COR-L47 (cell line): ENCODE data around the gene NABP2.
A peak's percentile ranks its signal among the peaks of the same experiment; 100 is the strongest.
"Not testable (repeated sequence)": the region's sequence is repeated elsewhere in the genome, so short reads cannot be mapped to it uniquely, and the experiment has no call there.

ENCODE experiments used
- DNase-seq: peaks from one replicate; lab custom pipeline; 2025; lab: John Stamatoyannopoulos, UW

Gene NABP2

DNA sequence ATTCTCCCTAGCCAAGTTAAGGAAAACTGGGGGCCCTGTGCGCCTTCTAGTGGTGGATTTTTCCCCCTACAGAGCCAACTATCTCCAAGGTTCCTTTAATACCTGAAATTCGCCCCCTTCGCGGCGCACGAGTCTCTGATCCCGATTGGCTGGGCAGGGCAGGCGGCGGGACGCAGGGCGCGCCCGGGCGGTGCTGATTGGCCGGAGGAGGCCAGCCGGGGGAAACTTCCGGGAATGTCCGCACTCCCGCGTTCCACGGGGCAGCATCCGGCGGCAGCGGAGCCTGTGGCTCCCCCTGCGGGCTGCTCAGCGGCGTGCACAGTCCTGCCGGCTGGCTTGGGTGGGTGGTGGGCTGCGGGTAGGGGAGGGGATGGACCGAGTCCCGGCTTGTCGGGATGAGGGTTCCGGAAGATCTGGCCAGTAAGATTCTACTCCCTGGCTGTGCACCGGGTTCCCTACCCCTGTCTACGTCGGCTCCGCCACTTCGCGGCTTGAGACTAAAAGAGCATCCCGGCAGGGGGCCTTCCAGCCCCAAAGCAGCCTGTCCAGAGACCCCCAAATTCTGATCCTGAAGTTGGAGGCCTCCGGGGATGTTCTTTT is at the start of gene NABP2:
TSS of gene NABP2 (plus strand) at position 241 of the 600 bp plus-strand sequence. CDS start 515 bp downstream, outside the sequence.
- peak; percentile 97 for DNase-seq

DNA sequence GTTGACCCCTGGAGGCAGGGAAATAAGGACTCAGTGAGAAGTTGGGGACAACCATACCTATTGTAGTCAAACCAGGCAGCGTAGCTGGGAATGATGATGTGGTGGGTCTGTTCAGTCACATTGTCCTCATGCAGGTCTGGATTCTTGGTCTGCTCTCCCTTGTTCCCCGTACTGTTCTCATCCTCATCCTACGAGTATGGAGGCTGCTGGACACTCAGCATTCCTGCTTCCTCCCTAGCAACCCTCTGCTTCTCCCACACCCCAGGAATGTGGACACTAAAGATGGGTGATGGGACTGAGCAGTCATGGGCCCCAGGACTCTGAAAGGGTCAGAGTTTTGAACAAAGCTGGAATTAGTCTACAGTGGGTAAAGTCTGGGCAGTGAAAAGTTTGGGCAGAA is 45.8 kb upstream of the NABP2 start:
- DNase-seq, result no peak

DNA sequence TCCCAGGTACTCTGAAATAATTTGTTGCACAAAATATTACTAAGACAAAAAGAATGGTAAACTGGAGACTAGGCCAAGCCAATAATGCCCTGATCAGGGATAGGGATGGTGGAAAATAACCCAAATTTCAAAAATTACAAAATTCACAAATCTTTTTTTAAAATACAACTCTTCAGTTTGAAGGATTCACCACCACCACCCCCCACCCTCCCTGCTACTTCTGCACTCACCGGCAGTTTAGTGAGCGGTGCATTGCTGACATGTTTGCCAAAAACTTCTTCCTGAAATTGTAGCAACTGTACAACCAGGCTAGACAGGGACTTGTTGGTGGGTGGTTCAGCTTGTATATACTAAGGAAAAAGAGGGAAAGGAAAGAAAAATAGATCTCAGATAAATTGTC is 37.2 kb upstream of the NABP2 start:
- no peak for DNase-seq

DNA sequence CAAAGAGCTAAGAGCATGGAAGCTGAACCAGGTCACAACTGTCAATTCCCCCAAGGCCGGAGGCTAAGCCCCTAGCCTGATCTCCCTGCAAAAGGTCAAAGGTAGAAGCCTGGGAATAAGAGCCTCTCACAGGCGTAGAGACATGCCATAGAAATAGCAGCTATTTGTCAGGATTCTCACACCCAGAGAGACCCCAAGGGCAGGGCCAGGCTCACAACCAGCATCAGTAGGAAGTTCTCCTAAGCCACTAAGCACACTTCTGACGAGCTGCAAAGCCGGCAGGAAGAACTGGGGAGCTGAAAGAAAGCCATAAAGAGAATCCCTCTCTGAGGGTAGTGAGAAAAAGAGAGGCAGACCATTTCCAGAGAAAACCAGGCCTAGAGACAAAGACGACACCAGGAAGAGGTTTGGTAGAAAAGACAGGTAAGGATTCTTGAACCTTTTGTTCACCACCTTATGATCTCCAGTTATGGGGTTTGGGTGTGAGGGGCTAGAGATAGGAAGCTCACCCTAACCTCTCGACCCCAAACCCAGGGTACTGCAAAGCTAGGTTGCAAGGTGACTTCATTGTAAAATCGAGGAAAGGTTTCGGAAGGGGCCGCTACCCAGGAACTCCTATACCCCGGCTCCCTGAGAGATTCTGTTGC is 35.9 kb upstream of the NABP2 start:
- DNase-seq, result no peak

DNA sequence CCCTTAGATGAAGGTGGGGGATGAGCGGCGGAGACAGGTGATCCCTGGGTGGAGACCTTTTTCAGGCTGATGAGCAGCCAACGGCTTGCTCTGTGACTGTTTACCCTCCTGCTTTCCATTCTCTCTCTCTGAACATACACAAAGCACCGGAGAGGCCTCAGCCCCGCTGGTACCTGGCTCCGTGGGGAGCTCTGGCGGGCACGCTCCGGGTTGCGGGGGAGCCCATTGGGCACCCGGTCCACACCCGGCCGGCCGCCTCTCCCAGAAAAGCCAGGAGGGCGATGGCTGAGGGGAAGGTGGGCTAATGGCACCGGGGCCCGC is 35.4 kb upstream of the NABP2 start:
- DNase-seq, result no peak

DNA sequence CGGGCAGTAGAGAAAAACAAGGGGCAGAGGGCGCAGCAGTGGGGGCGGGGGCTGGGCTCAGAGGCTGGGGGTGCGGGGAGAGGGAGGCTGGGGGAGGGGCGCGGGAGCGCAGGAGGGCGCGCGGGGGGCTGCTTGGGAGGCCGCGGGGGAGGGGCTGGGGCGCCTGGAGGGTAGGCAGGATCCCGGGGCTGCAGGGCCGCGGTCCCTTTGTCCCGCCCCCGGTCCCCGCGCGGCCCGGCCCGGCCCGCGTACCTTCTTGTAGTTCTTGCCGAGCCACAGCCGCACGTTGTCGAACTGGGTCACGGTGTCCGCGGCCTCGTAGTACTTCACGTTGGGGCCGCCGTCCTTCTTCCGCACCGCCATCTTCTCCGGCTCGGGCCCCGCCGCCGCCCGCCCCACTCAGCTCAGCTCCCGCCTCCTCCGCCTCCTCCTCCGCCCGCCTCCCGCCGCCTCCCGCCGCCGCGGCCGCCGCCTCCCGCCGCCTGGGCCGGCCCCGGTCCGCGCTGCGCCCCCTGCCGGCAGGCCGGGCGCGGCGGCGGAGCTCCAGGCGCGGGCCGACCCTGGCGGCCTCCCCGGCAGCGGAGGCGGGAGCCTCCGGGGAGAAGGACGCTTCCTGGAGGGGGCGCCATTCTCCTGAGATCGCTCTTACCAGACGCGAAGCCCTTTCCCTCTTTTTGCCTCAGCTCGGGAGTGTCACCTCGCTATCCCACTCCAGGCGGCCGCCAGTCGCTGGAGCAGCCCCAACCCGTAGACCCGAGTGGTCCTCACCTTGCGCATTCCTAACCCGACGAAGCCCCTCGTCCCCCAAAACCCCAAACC is 34.8 kb upstream of the NABP2 start, which contains the start of gene SMARCC2:
TSS of gene SMARCC2 (minus strand) at position 385 of the 819 bp plus-strand sequence. CDS start at position 363, 22 bp downstream.
- DNase-seq, result peak; percentile 84

DNA sequence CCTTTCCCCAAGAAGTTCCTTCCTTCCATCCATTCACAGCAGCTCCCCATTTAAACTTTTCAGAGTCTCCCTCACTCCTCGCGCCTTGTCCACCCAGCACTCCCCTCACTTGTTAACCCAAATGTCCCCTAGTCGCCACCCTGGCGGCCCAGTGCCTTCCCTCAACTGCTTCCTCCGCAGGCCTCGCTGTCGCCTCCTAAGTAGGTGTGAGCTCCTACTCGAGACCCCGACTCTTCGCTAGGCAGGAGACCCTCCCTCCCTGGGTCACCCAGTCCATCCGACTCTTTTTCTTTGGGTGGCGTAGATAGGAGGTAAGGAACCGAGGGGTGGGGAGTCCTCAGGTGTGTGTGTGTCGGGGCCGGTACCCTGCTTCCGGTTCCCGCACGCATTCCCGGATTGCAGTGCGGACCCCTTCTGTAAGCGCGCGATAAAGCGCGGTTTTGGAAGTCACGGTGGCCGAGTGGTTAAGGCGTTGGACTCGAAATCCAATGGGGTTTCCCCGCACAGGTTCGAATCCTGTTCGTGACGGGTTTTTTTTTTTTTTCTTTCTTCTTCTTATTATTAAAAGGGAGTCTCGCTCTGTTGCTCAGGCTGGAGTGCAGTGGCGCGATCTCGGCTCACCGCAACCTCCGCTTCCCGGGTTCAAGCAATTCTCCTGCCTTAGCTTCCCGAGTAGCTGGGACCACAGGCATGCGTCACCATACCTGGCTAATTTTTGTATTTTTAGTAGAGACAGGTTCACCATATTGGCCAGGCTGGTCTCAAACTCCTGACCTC is 34.0 kb upstream of the NABP2 start:
- DNase-seq, result peak; percentile 82

DNA sequence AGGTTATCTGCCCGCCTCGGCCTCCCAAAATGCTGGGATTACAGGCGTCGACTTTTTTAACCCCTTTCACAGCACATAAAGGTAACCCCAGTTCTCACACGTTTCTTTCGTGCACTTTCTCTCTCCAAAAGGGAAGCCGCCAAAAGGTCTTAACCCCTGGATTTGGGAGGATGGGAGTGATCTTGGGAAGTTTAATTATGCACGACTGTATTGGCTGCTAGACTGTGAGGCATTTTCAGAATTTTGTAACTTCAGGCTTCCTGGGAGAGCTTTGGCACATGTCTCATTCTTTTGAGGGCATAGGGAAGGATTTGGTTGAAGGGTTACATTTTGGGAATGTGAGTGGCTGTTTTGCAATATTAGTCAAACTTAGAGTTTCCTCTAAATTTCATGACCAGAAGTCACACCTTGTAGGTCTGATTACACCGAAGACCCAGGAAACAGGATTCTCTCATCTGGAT is 33.4 kb upstream of the NABP2 start:
- no peak for DNase-seq

DNA sequence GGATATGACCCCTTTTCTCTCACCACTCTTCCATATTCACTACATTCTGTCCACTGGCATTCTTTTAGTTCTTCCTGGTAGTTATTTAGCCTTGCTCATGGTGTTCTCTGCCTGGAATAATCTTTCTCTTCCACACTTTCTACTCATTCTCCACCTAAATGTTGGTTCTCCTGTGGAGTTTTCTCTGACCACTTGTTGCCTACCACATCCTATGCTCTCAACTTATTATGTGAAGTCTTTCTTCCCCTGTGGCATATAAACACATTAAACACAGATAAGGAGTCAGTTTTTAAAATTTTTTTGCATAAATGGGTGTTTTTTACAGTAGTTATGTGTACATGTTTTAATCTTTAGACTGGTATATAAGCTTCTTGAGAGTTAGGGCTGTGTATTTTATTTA is 31.6 kb upstream of the NABP2 start:
- DNase-seq, result no peak

DNA sequence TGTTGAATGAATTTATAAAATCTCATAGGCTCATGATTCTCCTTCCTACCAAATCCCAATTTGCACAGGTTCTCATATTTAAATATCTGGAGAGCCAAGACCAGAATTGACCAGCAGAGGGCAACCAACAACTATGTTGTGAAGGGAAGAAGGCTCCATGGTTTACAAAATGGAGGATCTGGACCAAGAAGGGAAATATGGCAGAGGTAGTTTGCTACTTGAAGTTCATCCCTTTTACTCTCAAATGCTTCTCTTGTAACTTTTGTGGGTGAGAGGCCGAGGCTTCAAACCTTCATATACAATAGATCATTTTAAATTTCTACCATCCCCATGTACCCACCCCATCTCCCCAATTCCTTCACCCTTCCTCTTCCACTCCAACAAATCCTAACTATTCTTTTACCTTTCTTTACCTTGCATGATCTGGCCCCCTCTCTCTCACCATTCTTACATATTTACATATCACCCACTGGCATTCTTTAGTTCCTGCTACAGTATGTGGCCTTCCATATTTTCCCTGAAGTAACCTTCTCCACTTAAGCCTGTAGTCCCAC is 31.0 kb upstream of the NABP2 start:
- DNase-seq, result peak; percentile 85

DNA sequence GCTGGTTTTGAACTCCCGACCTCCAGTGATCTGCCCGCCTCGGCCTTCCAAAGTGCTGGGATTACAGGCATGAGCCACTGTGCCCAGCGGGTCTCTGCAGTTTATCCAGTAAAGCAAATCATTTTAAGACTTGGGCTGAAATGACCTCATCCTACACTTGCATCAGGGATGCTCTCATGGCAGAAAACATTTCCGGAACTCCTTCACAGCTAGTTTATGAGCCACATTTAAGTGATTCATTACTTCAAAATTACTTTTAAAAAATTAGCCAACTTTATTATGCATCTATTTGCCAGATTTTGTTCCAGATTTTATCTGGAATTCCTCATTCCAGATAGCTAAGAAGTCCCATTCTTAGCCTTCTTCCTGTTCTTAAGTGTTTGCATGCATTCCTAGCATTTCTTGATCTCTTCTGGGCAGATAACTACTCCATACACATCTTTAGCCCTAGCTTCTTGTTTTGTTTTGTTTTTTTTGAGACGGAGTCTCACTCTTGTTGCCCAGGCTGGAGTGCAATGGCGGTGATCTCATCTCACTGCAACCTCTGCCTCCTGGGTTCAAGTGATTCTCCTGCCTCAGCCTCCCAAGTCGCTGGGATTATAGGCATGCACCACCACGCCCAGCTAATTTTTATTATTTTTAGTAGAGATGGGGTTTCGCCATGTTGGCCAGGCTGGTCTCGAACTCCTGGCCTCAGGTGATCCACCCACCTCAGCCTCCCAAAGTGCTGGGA is 27.2 kb upstream of the NABP2 start:
- not testable (repeated sequence) for DNase-seq

DNA sequence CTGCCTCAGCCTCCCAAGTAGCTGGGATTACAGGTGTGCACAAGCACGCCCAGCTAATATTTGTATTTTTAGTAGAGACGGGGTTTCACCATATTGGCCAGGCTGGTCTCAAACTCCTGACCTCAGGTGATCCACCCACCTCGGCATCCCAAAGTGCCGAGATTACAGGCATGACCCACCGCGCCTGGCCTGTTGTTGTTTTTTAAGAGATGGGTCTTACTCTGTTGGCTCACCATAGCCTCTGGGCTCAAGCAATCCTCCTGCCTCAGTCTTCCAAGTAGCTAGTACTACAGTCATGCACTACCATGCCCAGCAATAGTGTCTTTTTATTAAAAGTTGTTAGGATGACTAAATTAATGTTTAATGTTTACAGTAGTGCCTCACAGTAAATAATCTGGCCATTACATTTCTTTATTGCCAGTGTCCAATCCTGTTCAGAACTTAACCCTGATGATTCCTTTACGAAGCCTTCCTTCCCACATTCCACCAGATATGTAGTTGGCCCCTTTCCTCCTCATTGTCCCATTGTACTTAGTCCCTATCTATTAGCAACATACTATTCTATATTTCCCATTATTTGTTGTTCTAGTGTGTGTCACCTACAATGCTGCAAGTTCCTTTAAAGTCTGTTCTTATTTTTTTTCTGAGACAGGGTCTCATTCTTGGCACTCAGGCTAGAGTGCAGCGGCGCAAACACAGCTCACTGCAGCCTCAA is 26.1 kb upstream of the NABP2 start:
- DNase-seq, result no peak

DNA sequence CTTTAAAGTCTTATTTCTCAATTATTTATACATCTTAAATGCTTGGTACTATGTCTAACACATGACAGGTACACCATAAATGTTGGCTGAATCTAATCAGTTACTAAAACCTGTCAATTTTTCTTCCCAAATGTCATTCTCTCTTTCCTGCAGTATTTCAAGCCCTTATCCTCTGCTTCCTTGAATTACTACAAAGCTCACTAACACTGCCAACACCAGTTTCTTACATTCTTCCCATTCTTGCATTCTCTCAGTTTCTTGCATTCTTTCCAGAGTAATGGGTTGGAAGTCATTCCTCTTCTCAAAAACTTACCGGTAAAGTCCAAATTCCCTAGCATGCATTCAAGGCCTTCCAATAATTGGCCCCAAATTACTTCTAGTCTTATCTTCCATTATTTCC is 25.3 kb upstream of the NABP2 start:
- no peak for DNase-seq

DNA sequence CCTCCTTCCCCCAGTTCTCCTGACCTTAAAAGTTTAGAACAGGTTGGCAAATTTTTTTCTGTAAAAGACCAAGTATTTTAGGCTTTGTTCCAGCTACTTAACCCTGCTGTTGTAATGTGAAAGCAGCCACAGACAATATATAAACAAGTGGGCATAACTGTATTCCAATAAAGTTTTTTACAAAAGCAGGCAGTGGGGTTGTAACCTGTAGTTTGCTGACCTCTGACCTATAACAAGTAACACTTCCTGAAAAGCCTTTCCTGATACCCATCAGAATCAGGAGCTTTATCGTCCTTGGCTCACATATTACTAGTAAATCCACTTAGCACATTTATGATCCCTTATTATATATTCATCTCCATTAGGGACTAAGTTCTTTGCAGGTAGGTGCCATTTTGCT is 21.8 kb upstream of the NABP2 start:
- DNase-seq, result no peak

DNA sequence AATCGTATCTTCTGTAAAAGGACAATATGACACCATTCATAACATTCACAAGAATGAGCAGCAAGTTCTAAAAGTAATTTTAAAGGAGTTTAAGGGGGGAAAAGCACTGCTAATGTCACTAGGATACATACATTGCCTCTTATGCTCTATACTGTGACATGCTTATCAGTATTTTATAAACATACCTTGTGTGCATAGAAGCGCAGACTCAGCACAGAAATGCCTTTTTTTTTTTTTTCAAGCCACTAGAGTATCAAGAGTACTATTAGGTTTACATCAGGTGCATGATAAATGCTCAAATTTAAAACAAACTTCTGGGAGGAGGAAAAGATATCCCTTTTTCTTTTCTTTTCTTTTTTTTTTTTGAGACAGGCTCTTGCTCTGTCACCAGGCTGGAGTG is 21.3 kb upstream of the NABP2 start:
- no peak for DNase-seq

DNA sequence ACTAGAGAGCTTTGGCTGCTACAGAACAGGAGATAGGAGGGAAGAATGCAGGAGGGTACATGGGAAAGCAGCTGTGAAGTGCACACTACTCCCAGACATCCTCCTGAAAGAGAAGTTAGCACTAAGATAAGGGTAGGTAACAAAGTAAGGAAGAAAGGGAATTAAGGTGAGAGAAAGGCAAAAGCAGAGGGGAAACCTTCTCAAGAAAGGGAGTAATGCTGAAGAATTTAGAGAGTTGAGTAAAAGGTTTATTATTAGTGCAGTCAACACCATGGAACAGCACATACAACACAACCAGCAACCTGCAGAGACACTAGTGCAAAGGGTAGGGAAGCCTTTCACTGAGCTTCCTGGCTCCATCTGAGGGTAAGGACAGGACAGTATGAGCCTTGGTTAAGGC is 19.9 kb upstream of the NABP2 start:
- no peak for DNase-seq

DNA sequence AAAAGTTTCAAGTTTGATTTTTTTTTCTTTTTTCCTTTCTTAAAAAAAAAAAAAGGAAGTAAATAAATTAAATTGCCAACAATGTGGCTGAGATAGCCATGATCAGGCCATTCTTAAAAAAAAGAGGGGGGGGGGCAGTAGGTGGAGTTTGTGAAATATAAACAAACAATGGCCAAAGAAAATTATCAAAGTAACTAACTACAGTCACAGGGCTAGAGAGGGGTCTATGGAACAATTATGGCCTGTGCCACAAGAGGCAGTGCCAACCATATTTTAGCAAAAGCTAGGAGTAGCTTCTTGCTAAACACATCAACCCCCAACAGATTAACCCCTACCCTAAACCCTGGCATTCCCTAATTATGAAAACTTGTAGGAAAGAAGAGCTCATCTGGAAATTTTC is 18.7 kb upstream of the NABP2 start:
- no peak for DNase-seq

DNA sequence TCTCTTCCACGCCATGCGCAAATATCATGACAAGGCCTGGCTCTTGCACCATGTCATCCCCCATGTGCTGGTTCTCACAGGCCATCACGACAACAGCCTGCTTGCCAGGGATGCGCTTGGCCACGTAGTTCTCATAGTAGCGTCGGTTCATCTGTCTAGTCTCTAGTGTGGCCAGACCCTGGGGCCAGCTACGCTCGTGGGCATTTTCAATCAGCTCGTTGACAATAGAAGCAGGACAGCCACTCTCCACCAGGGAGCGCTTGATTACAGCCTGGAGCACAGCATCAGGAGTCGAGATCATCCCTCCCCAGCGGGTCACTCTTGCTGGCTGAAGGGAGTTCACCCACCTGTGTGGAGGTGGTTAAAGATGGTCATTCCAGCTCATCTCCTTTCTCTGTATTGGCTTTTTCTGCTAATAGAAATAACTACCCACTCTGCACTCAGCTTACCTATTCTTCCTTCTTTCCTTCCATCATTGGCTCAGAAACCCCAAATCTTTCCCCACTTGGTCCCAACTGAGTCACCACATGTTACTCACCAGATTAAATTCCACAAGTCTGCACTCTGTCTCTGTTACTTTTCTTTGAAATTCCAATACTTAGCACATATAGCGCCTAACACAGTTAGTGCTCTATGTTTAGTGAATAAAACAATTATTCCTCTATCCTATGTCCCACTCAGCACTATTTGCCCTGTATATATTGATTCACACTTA is 17.5 kb upstream of the NABP2 start:
- DNase-seq, result no peak

DNA sequence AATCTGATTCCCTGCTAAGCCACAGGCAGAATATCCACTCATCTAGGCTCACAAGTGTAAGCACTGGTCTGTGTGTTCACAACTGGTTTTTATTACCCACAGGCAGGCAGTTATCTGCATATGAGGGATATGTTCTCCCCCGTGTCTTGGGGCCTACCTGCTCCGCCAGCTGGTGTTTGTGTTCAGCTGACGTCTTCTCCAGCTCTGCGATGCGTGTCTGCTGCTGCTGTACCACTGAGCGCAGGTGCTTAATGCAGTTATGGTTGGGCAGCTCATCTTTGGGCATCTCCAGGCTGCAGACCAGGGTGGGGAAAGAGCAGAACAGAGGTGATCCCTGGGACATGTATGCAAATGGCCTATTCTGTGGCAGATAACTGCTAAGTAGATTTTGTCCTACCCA is 16.1 kb upstream of the NABP2 start:
- DNase-seq, result no peak

DNA sequence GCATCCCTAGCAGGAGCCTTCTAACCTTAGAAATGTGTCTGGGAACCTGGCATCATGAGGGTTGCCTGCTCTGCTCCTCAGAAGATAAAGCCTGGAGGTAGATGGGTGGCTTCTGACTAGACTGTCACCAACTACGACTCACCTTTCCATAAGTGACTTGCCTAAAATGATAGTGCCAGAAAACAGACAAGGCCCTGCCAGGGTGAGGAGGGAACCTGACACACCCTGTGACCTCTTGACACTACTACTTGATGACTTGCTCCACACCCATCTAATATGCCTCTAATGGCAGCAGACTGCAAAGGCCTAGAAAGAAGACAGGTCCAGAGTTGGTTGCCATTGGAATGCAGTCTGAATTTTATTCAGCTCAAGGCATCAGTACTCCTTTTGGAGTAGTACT is 11.8 kb upstream of the NABP2 start:
- no peak for DNase-seq
